ENCODE results near the gene TMEM233. TPM values are rescaled to one million over a fixed set of nuclear protein-coding genes. Genes with fewer than 3 reads are reported as not detected.
"Not testable (repeated sequence)": the region's sequence is repeated elsewhere in the genome, so short reads cannot be mapped to it uniquely, and the experiment has no call there.

TMEM233 gene
- total RNA-seq, 4 donors from 2014 or later, result 0.13 to 0.19 (median 0.15) TPM; not detected in 1

- Histone ChIP-seq H3K4me3 (no peak overlapping the region), H3K9me3 (peaks cover 0 to 19% (median 10%) of the 10 kb centered on the region in 3 donors), H3K27me3 (no peaks in the 10 kb centered on the region), H3K36me3 (no peaks in the 10 kb centered on the region), H3K27ac (no peak overlapping the region), H3K4me1 (no peaks in the 10 kb centered on the region)
- 67 to 68% methylated on average over 3 of the region's 3 CpGs for WGBS, 2 donors
- intact Hi-C loops (cut with DNase I), result no loop called here
- no peak for DNase-seq
- TF ChIP-seq POLR2A (IDR thresholded peaks at IDR 0.05) (no peak), CTCF (IDR thresholded peaks at IDR 0.05) (no peak)
Measured at GRCh38 chr12:119652665-119653064, 59.1 kb downstream of the TMEM233 start.

DNA sequence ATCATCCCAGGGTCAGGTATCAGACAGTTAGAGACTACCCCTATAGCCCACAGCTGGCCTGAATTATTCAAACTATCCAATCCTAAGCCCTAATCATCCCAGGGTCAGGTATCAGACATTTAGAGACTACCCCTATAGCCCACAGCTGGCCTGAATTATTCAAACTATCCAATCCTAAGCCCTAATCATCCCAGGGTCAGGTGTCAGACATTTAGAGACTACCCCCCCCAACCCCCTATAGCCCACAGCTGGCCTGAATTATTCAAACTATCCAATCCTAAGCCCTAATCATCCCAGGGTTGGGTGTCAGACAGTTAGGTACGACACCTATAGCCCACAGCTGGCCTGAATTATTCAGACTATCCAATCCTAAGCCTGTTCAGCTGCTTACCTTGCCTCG lies 63.4 kb downstream of the TMEM233 start:
- H3K4me1 ChIP-seq; H3K27me3 ChIP-seq; H3K36me3 ChIP-seq; H3K27ac ChIP-seq; DNase-seq; intact Hi-C loops (cut with DNase I); H3K4me3 ChIP-seq: not testable (repeated sequence)
- WGBS, 2 donors, result 37 to 76% methylated on average over 2 of the region's 2 CpGs
- H3K9me3 ChIP-seq, result peaks cover 0 to 17% (median 10%) of the 10 kb centered on the region in 3 donors

DNA sequence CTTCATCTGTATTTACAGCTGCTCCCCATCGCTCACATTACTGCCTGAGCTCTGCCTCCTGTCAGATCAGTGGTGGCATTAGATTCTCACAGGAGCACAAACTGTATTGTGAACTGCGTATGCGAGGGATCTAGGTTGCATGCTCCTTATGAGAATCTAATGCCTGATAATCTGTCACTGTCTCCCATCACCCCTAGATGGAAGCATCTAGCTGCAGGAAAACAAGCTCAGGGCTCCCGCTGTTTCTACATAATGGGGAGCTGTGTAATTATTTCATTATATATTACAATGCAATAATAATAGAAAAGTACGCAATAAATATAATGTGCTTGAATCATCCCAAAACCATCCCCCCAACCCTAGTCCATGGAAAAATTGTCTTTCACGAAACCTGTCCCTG lies 64.6 kb downstream of the TMEM233 start:
- H3K4me3 ChIP-seq; intact Hi-C loops (cut with DNase I); DNase-seq; H3K36me3 ChIP-seq; H3K27me3 ChIP-seq; H3K9me3 ChIP-seq; H3K27ac ChIP-seq; H3K4me1 ChIP-seq: not testable (repeated sequence)
- 93 to 94% methylated on average over 6 of the region's 6 CpGs for WGBS, 2 donors

GRCh38 chr12:119659289-119659897 lies 65.8 kb downstream of the TMEM233 start:
- WGBS, 2 donors, result 32 to 44% methylated on average over 6 of the region's 6 CpGs

GRCh38 chr12:119660076-119660475 lies 66.5 kb downstream of the TMEM233 start:
- Histone ChIP-seq H3K36me3 (no peaks in the 10 kb centered on the region), H3K4me3 (no peak overlapping the region), H3K4me1 (no peaks in the 10 kb centered on the region), H3K9me3 (no peaks in the 10 kb centered on the region), H3K27me3 (no peaks in the 10 kb centered on the region), H3K27ac (peak overlapping the region in 1 of 4 donors; percentile 22)
- intact Hi-C loops (cut with DNase I), result no loop called here
- TF ChIP-seq POLR2A (IDR thresholded peaks at IDR 0.05), result no peak
- TF ChIP-seq CTCF (IDR thresholded peaks at IDR 0.05), result no peak
- 78 to 80% methylated on average over 5 of the region's 5 CpGs for WGBS, 2 donors
- DNase-seq, result no peak

More at GRCh38 chr12:119659289-119659897, 65.8 kb downstream of the TMEM233 start:
- Histone ChIP-seq H3K36me3 (no peaks in the 10 kb centered on the region), H3K27ac (peak overlapping the region in 1 of 4 donors; percentile 22), H3K27me3 (no peaks in the 10 kb centered on the region), H3K4me3 (no peak overlapping the region), H3K9me3 (no peaks in the 10 kb centered on the region), H3K4me1 (no peaks in the 10 kb centered on the region)
- intact Hi-C loops (cut with DNase I), result no loop called here
- DNase-seq, result no peak
- peak; percentile 56 to 91 (median 78) for TF ChIP-seq CTCF (IDR thresholded peaks at IDR 0.05)
- no peak for TF ChIP-seq POLR2A (IDR thresholded peaks at IDR 0.05)

DNA sequence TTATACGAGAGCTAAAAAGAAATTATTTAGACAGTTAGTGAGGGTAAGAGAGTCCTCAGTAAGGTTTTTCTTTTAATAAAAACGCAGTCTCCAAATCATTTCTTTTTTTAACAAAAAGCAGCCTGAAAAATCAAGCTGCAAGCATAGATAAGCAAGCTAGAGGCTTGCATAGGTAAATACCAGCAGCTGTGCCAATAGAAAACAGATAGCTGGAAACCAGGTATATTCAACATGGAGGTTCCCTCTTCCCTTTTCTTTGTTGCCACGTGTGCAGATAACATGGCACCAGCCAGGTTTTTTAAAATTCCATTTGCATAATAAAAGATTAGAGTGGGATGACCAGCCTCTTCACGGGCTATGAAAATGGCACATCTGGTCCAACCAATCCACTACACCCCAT lies 68.3 kb downstream of the TMEM233 start:
- no peak for DNase-seq
- intact Hi-C loops (cut with DNase I), result no loop called here
- 51 to 60% methylated on average over 4 of the region's 4 CpGs for WGBS, 2 donors
- no peak for TF ChIP-seq CTCF (IDR thresholded peaks at IDR 0.05)
- no peak for TF ChIP-seq POLR2A (IDR thresholded peaks at IDR 0.05)
- Histone ChIP-seq H3K4me3 (no peak overlapping the region), H3K27me3 (no peaks in the 10 kb centered on the region), H3K9me3 (no peaks in the 10 kb centered on the region), H3K27ac (no peak overlapping the region), H3K36me3 (no peaks in the 10 kb centered on the region), H3K4me1 (peaks cover 0 to 5% (median 2%) of the 10 kb centered on the region in 3 donors)

Measured in esophagus squamous epithelium (tissue), 5 donors.